GM19239 (cell line): ENCODE data around the gene DTX3L.

Experiments
- DNase-seq: peaks from one replicate; pipeline ENCODE4 v3.0.0; 2011; ENCODE audit warnings: low spot score; ENCODE audit not compliant: insufficient read length
- FAIRE-seq: peaks from 2 replicates; lab custom pipeline; 2011; peaks lifted over from hg19 to GRCh38; lab: Jason Lieb, UNC

DTX3L gene

GRCh38 chr3:122598556-122598955 is 34.4 kb downstream of the DTX3L start:
- DNase-seq = no peak
- FAIRE-seq = no peak

GRCh38 chr3:122602011-122602710 is 38.0 kb downstream of the DTX3L start:
- FAIRE-seq (no peak), DNase-seq (no peak)

GRCh38 chr3:122603056-122603455 is 38.9 kb downstream of the DTX3L start:
- FAIRE-seq = no peak
- DNase-seq = no peak

- no peak for DNase-seq
- FAIRE-seq = no peak
These were observed 42.2 kb downstream of the DTX3L start for GRCh38 chr3:122606330-122606729.

GRCh38 chr3:122608916-122609315 is 44.8 kb downstream of the DTX3L start:
- FAIRE-seq = peak; percentile 35

GRCh38 chr3:122609798-122610559 is 45.8 kb downstream of the DTX3L start:
- FAIRE-seq (peak; percentile 96), DNase-seq (peak; percentile 45)

More at GRCh38 chr3:122608916-122609315, 44.8 kb downstream of the DTX3L start:
- DNase-seq = no peak

- FAIRE-seq = peak; percentile 61
- no peak for DNase-seq
These were observed 48.6 kb downstream of the DTX3L start for GRCh38 chr3:122612696-122613095.

GRCh38 chr3:122615303-122615702 is 51.2 kb downstream of the DTX3L start:
- no peak for DNase-seq
- no peak for FAIRE-seq

- no peak for FAIRE-seq
- DNase-seq = no peak
These were observed 54.5 kb downstream of the DTX3L start for GRCh38 chr3:122618614-122619013.

GRCh38 chr3:122619040-122619439 is 54.9 kb downstream of the DTX3L start:
- FAIRE-seq = peak; percentile 71
- no peak for DNase-seq

GRCh38 chr3:122620399-122620798 is 56.3 kb downstream of the DTX3L start:
- FAIRE-seq = no peak
- no peak for DNase-seq

- FAIRE-seq (peak; percentile 90), DNase-seq (no peak)
These were observed 57.0 kb downstream of the DTX3L start for GRCh38 chr3:122621112-122621511.

- FAIRE-seq = peak; percentile 31
- DNase-seq = no peak
These were observed 59.1 kb downstream of the DTX3L start for GRCh38 chr3:122623031-122623829.
